ENCODE results near the gene CEP104.

DNA sequence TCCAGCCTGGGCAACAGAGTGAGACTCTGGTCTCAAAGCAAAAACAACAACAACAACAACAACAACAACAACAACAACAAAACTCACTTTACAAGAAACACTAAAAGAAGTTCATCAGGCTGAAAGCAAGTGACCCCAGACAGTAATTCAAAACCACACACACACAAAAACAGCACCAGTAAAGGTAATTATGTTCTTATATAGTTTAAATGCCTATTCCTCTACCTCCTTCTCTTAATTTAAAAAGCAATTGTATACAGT, 41.4 kb upstream of the CEP104 start:
- TF ChIP-seq, protein P1, sequence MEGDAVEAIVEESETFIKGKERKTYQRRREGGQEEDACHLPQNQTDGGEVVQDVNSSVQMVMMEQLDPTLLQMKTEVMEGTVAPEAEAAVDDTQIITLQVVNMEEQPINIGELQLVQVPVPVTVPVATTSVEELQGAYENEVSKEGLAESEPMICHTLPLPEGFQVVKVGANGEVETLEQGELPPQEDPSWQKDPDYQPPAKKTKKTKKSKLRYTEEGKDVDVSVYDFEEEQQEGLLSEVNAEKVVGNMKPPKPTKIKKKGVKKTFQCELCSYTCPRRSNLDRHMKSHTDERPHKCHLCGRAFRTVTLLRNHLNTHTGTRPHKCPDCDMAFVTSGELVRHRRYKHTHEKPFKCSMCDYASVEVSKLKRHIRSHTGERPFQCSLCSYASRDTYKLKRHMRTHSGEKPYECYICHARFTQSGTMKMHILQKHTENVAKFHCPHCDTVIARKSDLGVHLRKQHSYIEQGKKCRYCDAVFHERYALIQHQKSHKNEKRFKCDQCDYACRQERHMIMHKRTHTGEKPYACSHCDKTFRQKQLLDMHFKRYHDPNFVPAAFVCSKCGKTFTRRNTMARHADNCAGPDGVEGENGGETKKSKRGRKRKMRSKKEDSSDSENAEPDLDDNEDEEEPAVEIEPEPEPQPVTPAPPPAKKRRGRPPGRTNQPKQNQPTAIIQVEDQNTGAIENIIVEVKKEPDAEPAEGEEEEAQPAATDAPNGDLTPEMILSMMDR (IDR thresholded peaks at IDR 0.05; ENCODE audit: insufficient read depth, low read length) = no peak
- TF ChIP-seq POLR2AphosphoS5 (IDR thresholded peaks at IDR 0.05; ENCODE audit: low read depth) (no peak), REST (IDR thresholded peaks at IDR 0.05; ENCODE audit: insufficient replicate concordance, low read depth) (no peak), GABPA (IDR thresholded peaks at IDR 0.05; ENCODE audit: low read depth) (no peak)

Data from HL-60 (cell line).